ENCODE measurements around the gene GOSR1. TPM values are rescaled to one million over a fixed set of nuclear protein-coding genes. Genes with fewer than 3 reads are reported as not detected.
"Not testable (repeated sequence)": the region's sequence is repeated elsewhere in the genome, so short reads cannot be mapped to it uniquely, and the experiment has no call there.

GOSR1 gene
- total RNA-seq, 1 donor from 2014 or later = 47.5 TPM

- Mint-ChIP-seq H3K27ac (ENCODE audit: unreplicated experiment) (no peak overlapping the region), H3K4me1 (ENCODE audit: low read depth) (peaks cover 3% of the 10 kb centered on the region), H3K9me3 (ENCODE audit: low read depth) (no peaks in the 10 kb centered on the region), H3K4me3 (ENCODE audit: unreplicated experiment) (no peak overlapping the region), H3K27me3 (ENCODE audit: low read depth) (no peaks in the 10 kb centered on the region), H3K36me3 (ENCODE audit: low read depth) (no peaks in the 10 kb centered on the region)
- TF ChIP-seq, protein P1, sequence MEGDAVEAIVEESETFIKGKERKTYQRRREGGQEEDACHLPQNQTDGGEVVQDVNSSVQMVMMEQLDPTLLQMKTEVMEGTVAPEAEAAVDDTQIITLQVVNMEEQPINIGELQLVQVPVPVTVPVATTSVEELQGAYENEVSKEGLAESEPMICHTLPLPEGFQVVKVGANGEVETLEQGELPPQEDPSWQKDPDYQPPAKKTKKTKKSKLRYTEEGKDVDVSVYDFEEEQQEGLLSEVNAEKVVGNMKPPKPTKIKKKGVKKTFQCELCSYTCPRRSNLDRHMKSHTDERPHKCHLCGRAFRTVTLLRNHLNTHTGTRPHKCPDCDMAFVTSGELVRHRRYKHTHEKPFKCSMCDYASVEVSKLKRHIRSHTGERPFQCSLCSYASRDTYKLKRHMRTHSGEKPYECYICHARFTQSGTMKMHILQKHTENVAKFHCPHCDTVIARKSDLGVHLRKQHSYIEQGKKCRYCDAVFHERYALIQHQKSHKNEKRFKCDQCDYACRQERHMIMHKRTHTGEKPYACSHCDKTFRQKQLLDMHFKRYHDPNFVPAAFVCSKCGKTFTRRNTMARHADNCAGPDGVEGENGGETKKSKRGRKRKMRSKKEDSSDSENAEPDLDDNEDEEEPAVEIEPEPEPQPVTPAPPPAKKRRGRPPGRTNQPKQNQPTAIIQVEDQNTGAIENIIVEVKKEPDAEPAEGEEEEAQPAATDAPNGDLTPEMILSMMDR (IDR thresholded peaks at IDR 0.05) = no peak
- peak; percentile 57 for DNase-seq (ENCODE audit: low spot score)
Observed at GRCh38 chr17:30552994-30553566, 75.9 kb downstream of the GOSR1 start.

DNA sequence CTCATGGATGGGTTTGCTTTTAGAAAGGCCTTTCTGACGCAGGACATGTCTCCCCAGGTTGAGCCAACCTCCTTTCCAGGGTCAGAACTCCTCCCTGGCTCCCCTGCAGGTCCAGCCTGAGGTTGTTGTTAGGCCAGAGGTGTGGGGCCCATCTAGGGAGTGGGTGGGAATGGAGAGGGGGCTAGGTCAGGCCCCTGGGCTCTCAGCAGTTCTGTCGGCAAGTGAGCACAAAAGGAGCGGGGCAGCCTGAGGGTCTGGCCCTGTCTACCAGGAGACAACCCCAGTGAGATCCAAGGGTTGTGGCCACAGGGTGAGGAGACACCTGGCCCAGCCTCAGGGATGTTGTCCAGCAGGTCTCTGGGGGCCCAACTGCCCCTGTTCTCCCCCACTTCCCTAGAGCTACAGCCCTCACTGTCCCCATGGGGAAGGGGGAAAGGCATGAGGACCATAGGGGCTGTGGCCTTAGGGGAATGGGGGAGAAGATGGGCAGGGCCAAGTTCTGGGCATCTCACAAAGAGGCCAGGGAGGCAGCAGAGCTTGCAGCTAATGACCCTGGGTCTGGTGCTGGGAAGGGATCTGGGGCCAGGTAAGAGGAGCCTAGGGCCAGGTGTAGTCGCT lies 76.7 kb downstream of the GOSR1 start:
- not testable (repeated sequence) for H3K36me3 Mint-ChIP-seq (ENCODE audit: low read depth); H3K27me3 Mint-ChIP-seq (ENCODE audit: low read depth); H3K4me3 Mint-ChIP-seq (ENCODE audit: unreplicated experiment); H3K27ac Mint-ChIP-seq (ENCODE audit: unreplicated experiment); H3K4me1 Mint-ChIP-seq (ENCODE audit: low read depth); H3K9me3 Mint-ChIP-seq (ENCODE audit: low read depth)
- DNase-seq (ENCODE audit: low spot score) = peak; percentile 63

- H3K27ac Mint-ChIP-seq (ENCODE audit: unreplicated experiment) = no peak overlapping the region
- H3K4me3 Mint-ChIP-seq (ENCODE audit: unreplicated experiment) = no peak overlapping the region
- DNase-seq (ENCODE audit: low spot score) = peak; percentile 85
- H3K36me3 Mint-ChIP-seq (ENCODE audit: low read depth) = no peaks in the 10 kb centered on the region
- H3K9me3 Mint-ChIP-seq (ENCODE audit: low read depth) = no peaks in the 10 kb centered on the region
- H3K27me3 Mint-ChIP-seq (ENCODE audit: low read depth) = no peaks in the 10 kb centered on the region
- H3K4me1 Mint-ChIP-seq (ENCODE audit: low read depth) = peaks cover 3% of the 10 kb centered on the region
- TF ChIP-seq, protein P1 (IDR thresholded peaks at IDR 0.05) = peak; percentile 56
Observed at GRCh38 chr17:30554839-30555751, 77.9 kb downstream of the GOSR1 start.

DNA sequence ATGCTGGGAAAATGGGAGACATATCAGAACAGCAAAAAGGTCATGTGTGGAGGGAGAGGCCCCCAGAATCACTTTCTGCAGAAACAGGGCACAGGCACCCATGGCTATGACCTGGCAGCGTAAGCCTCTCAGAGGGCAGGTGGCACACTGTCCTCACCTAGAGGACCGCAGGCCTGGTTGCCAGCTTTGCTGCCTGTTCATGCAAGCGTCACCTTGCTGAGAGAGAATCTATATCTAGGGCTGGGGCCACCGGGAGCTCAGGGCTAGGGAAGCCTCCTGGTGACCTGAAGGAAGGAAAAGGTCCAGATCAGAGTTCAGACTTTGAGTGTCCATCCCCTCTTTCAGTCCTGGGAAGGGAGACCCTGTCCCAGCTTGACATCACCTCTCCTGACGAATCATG lies 78.7 kb downstream of the GOSR1 start:
- no peaks in the 10 kb centered on the region for H3K4me1 Mint-ChIP-seq (ENCODE audit: low read depth)
- no peaks in the 10 kb centered on the region for H3K36me3 Mint-ChIP-seq (ENCODE audit: low read depth)
- no peak overlapping the region for H3K4me3 Mint-ChIP-seq (ENCODE audit: unreplicated experiment)
- H3K9me3 Mint-ChIP-seq (ENCODE audit: low read depth) = no peaks in the 10 kb centered on the region
- DNase-seq (ENCODE audit: low spot score) = peak; percentile 36
- TF ChIP-seq, protein P1 (IDR thresholded peaks at IDR 0.05) = no peak
- H3K27me3 Mint-ChIP-seq (ENCODE audit: low read depth) = no peaks in the 10 kb centered on the region
- no peak overlapping the region for H3K27ac Mint-ChIP-seq (ENCODE audit: unreplicated experiment)

- Mint-ChIP-seq H3K9me3 (ENCODE audit: low read depth) (no peaks in the 10 kb centered on the region), H3K27me3 (ENCODE audit: low read depth) (peaks cover under 1% of the 10 kb centered on the region), H3K4me3 (ENCODE audit: unreplicated experiment) (no peak overlapping the region), H3K4me1 (ENCODE audit: low read depth) (no peaks in the 10 kb centered on the region), H3K27ac (ENCODE audit: unreplicated experiment) (no peak overlapping the region), H3K36me3 (ENCODE audit: low read depth) (no peaks in the 10 kb centered on the region)
- DNase-seq (ENCODE audit: low spot score) = peak; percentile 59
- TF ChIP-seq, protein P1 (IDR thresholded peaks at IDR 0.05) = no peak
Observed at GRCh38 chr17:30556374-30557332, 79.4 kb downstream of the GOSR1 start.

Data from chondrocyte (in vitro differentiated cells).